ENCODE data around the gene TPST2. TPM values are rescaled to one million over a fixed set of nuclear protein-coding genes. Genes with fewer than 3 reads are reported as not detected.

Gene TPST2
- polyA plus RNA-seq, 3 donors, result 62.8 to 83.8 (median 69.5) TPM

DNA sequence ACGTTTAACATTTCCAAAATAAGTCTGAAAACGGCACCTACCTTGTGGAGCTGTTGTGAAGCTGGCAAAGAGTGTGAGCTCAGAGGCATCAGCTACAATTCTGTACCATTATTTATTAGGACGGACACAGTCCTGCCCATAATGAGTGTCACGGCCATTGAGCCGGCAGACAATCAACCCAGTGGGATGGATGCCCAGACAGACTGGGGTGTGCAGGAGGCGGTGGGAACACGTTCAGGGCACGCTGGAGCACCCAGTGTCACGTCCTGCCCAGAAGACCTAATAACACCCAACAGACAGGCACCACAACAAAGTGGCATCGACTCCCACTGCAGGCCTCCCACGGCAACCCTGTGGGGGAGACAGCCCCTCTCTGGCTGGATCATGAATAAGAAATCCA, 34.5 kb downstream of the TPST2 start:
- TF ChIP-seq, protein P1, sequence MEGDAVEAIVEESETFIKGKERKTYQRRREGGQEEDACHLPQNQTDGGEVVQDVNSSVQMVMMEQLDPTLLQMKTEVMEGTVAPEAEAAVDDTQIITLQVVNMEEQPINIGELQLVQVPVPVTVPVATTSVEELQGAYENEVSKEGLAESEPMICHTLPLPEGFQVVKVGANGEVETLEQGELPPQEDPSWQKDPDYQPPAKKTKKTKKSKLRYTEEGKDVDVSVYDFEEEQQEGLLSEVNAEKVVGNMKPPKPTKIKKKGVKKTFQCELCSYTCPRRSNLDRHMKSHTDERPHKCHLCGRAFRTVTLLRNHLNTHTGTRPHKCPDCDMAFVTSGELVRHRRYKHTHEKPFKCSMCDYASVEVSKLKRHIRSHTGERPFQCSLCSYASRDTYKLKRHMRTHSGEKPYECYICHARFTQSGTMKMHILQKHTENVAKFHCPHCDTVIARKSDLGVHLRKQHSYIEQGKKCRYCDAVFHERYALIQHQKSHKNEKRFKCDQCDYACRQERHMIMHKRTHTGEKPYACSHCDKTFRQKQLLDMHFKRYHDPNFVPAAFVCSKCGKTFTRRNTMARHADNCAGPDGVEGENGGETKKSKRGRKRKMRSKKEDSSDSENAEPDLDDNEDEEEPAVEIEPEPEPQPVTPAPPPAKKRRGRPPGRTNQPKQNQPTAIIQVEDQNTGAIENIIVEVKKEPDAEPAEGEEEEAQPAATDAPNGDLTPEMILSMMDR (IDR thresholded peaks at IDR 0.05), result no peak
- Mint-ChIP-seq H3K36me3 (peaks cover 14 to 39% of the 10 kb centered on the region in 2 donors), H3K27me3 (ENCODE audit: low read depth in 3 of 3) (peaks cover 0 to 2% (median 0%) of the 10 kb centered on the region in 3 donors), H3K9me3 (peaks cover 0 to 1% (median 0%) of the 10 kb centered on the region in 7 donors), H3K4me3 (no peak overlapping the region), H3K4me1 (peaks cover 10% of the 10 kb centered on the region), H3K27ac (no peak overlapping the region)
- Histone ChIP-seq H3K9me3 (replicated peaks in 1 of 2; ENCODE audit: control insufficient read depth in 1 of 2, insufficient read depth in 1 of 2, low read length in 2 of 2) (no peaks in the 10 kb centered on the region), H3K9ac (ENCODE audit: insufficient read depth, low read length, poor library complexity, severe bottlenecking) (no peak overlapping the region), H3K36me3 (replicated peaks in 1 of 2; ENCODE audit: control insufficient read depth in 1 of 2, insufficient read depth in 2 of 2, low read length in 2 of 2) (peaks cover 3 to 36% of the 10 kb centered on the region in 2 donors), H3K4me2 (replicated peaks; ENCODE audit: extremely low read depth, low read length, poor library complexity, severe bottlenecking) (no peak overlapping the region), H3K79me2 (ENCODE audit: insufficient read depth, low read length) (peaks cover 91% of the 10 kb centered on the region), H3K27ac (ENCODE audit: low read depth in 1 of 2, low read length in 2 of 2) (no peak overlapping the region), H4K20me1 (ENCODE audit: insufficient read depth, low read length) (peaks cover 96% of the 10 kb centered on the region), H3K4me1 (ENCODE audit: control insufficient read depth in 1 of 2, insufficient read depth in 2 of 2, low read length in 2 of 2) (peaks cover 8% of the 10 kb centered on the region in 2 donors), H3K4me3 (replicated peaks in 1 of 3; ENCODE audit: low read depth in 2 of 3, low read length in 3 of 3) (no peak overlapping the region), H3K27me3 (ENCODE audit: control insufficient read depth in 2 of 2, insufficient read depth in 2 of 2, low read length in 2 of 2) (no peaks in the 10 kb centered on the region), H2AFZ (ENCODE audit: insufficient read depth, low read depth, low read length, poor library complexity, severe bottlenecking) (no peak overlapping the region)
- 95% methylated on average over 10 of the region's 11 CpGs for WGBS (ENCODE audit: insufficient coverage)
- intact Hi-C loops (cut with micrococcal nuclease), result no loop called here
- DNase-seq, result no peak

DNA sequence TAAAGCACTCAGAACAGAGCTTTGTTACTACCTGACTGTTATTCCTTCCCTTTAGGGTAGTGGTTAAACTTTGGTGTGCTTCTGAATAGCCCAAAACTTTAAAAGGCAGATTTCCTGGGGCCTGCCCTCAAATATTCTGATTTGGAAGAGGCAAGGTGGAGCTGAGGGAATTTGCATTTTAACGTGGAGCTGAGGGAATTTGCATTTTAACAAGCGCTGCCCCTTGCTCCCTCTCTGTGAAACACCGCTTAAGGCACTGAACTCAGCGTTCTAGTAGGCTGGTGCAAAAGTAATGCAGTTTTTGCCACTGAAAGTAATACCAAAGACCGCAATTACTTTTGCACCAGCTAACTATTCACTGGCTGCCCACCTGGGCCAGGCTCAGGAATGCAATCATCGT, 35.0 kb downstream of the TPST2 start:
- Histone ChIP-seq H3K36me3 (replicated peaks in 1 of 2; ENCODE audit: control insufficient read depth in 1 of 2, insufficient read depth in 2 of 2, low read length in 2 of 2) (peaks cover 3 to 41% of the 10 kb centered on the region in 2 donors), H3K27ac (ENCODE audit: low read depth in 1 of 2, low read length in 2 of 2) (no peak overlapping the region), H3K27me3 (ENCODE audit: control insufficient read depth in 2 of 2, insufficient read depth in 2 of 2, low read length in 2 of 2) (no peaks in the 10 kb centered on the region), H3K79me2 (ENCODE audit: insufficient read depth, low read length) (peaks cover 93% of the 10 kb centered on the region), H2AFZ (ENCODE audit: insufficient read depth, low read depth, low read length, poor library complexity, severe bottlenecking) (no peak overlapping the region), H3K9ac (ENCODE audit: insufficient read depth, low read length, poor library complexity, severe bottlenecking) (no peak overlapping the region), H3K4me2 (replicated peaks; ENCODE audit: extremely low read depth, low read length, poor library complexity, severe bottlenecking) (no peak overlapping the region), H3K4me3 (replicated peaks in 1 of 3; ENCODE audit: low read depth in 2 of 3, low read length in 3 of 3) (no peak overlapping the region), H3K9me3 (replicated peaks in 1 of 2; ENCODE audit: control insufficient read depth in 1 of 2, insufficient read depth in 1 of 2, low read length in 2 of 2) (no peaks in the 10 kb centered on the region), H4K20me1 (ENCODE audit: insufficient read depth, low read length) (peaks cover 96% of the 10 kb centered on the region), H3K4me1 (ENCODE audit: control insufficient read depth in 1 of 2, insufficient read depth in 2 of 2, low read length in 2 of 2) (peaks cover 2 to 3% of the 10 kb centered on the region in 2 donors)
- no peak overlapping the region for H3K4me3 Mint-ChIP-seq
- TF ChIP-seq, protein P1 (IDR thresholded peaks at IDR 0.05), result no peak
- H3K36me3 Mint-ChIP-seq, result peaks cover 19 to 45% of the 10 kb centered on the region in 2 donors
- no peak overlapping the region for H3K27ac Mint-ChIP-seq
- WGBS (ENCODE audit: insufficient coverage), result 97% methylated on average over 5 of the region's 6 CpGs
- intact Hi-C loops (cut with micrococcal nuclease), result no loop called here
- H3K27me3 Mint-ChIP-seq (ENCODE audit: low read depth in 3 of 3), result peaks cover 0 to 2% (median 0%) of the 10 kb centered on the region in 3 donors
- H3K4me1 Mint-ChIP-seq, result peaks cover 5% of the 10 kb centered on the region
- no peaks in the 10 kb centered on the region for H3K9me3 Mint-ChIP-seq
- DNase-seq, result no peak

All from CD14-positive monocyte (primary cell).